GM21786 (cell line): ENCODE results near the gene CNTRL.
"Not testable (repeated sequence)": the region's sequence is repeated elsewhere in the genome, so short reads cannot be mapped to it uniquely, and the experiment has no call there.

Source experiments
- ATAC-seq: cut with Tn5 transposase; IDR thresholded peaks from one replicate; pipeline ENCODE4 v1.9.1; 2021; ENCODE audit not compliant: unreplicated experiment

CNTRL gene, protein sequence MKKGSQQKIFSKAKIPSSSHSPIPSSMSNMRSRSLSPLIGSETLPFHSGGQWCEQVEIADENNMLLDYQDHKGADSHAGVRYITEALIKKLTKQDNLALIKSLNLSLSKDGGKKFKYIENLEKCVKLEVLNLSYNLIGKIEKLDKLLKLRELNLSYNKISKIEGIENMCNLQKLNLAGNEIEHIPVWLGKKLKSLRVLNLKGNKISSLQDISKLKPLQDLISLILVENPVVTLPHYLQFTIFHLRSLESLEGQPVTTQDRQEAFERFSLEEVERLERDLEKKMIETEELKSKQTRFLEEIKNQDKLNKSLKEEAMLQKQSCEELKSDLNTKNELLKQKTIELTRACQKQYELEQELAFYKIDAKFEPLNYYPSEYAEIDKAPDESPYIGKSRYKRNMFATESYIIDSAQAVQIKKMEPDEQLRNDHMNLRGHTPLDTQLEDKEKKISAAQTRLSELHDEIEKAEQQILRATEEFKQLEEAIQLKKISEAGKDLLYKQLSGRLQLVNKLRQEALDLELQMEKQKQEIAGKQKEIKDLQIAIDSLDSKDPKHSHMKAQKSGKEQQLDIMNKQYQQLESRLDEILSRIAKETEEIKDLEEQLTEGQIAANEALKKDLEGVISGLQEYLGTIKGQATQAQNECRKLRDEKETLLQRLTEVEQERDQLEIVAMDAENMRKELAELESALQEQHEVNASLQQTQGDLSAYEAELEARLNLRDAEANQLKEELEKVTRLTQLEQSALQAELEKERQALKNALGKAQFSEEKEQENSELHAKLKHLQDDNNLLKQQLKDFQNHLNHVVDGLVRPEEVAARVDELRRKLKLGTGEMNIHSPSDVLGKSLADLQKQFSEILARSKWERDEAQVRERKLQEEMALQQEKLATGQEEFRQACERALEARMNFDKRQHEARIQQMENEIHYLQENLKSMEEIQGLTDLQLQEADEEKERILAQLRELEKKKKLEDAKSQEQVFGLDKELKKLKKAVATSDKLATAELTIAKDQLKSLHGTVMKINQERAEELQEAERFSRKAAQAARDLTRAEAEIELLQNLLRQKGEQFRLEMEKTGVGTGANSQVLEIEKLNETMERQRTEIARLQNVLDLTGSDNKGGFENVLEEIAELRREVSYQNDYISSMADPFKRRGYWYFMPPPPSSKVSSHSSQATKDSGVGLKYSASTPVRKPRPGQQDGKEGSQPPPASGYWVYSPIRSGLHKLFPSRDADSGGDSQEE (N-terminal part only)

GRCh38 chr9:121074370-121075250, at the start of gene CNTRL:
TSS of gene CNTRL (plus strand) at chr9:121074955. CDS start at chr9:121088327, 13,372 bp downstream.
- peak; percentile 70 for ATAC-seq

DNA sequence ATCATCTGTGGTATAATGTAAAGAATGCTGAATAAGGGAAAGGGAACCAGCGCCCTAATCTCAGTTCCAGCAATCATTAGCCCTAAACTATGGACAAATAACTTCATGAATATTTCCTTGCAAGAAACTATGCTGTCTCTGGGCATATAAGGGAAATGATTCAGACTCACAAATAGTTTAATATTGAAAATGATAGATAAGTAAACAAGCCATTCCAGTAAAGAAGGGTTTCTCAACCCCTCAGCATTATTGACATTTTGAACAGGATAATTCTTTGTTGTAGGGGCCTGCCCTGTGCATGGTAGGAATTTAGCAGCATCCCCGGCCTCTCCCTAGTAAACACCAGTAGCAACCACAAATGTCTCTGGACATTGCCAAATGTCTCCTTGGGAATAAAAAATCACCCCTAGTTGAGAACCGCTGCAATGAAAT, 48.5 kb upstream of the CNTRL start:
- ATAC-seq: no peak

- ATAC-seq: no peak
These were observed 48.0 kb upstream of the CNTRL start for GRCh38 chr9:121026768-121027167.

DNA sequence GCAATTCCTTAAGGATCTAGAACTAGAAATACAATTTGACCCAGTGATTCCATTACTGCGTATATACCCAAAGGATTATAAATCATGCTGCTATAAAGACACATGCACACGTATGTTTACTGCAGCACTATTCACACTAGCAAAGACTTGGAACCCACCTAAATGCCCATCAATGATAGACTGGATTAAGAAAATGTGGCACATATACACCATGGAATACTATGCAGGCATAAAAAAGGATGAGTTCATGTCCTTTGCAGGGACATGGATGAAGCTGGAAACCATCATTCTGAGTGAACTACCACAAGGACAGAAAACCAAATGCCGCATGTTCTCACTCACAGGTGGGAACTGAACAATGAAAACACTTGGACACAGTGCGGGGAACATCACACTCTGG, 46.5 kb upstream of the CNTRL start:
- ATAC-seq: not testable (repeated sequence)

- ATAC-seq: no peak
These were observed 45.3 kb upstream of the CNTRL start for GRCh38 chr9:121029469-121029868.

DNA sequence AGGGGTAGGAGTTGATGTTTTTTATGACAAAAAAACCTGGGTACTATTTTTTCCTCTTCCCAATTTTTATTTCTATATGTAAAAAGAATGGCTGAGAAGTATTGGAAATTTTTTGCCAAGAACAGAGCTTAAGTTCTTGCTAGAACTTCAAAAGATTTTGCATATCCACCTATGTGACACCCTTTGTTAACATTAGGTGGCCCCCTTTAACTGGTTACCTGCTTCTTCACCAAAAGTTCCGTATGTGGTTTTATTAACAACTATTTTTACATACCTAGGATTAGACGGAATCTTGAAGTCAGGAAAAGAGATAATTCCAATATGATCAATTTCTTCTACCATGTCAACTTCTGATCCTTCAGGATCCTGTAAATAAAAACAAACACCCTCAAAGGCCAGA, 40.2 kb upstream of the CNTRL start:
- ATAC-seq: no peak

DNA sequence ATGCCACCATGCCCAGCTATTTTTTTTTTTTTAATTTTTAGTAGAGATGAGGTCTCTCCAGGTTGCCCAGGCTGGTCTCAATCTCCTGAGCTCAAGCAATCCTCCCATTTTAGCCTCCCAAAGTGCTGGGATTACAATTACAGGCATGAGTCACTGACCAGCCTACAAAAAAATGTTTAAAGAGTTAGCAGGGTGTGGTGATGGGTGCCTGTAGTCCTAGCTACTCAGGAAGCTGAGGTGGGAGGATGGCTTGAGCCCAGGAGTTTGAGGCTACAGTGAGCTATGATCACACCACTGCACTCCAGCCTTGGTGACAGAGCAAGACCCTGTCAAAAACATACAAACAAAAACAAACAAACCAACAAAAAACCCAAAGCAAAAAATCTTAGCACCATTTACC, 39.0 kb upstream of the CNTRL start:
- not testable (repeated sequence) for ATAC-seq

DNA sequence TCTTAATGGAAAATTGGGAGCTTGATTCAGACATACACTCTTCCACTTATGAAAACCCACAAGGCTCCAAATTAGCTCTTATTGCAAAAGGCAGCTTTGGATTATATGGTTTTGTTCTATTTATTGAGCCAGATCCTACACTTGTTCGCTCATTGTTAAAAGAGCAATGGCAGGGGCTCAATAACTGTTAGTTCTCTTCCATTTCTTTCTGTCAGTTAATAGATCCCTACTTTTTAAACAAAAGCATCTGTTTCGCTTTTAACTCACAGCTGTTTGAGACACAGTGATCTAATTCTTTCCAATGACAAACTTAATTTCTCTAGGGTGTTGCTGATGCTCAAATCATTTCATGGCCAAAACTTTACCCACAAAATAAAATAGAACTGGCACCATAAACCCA, 36.4 kb upstream of the CNTRL start:
- ATAC-seq: no peak

- no peak for ATAC-seq
These were observed 36.0 kb upstream of the CNTRL start for GRCh38 chr9:121038804-121039203.

DNA sequence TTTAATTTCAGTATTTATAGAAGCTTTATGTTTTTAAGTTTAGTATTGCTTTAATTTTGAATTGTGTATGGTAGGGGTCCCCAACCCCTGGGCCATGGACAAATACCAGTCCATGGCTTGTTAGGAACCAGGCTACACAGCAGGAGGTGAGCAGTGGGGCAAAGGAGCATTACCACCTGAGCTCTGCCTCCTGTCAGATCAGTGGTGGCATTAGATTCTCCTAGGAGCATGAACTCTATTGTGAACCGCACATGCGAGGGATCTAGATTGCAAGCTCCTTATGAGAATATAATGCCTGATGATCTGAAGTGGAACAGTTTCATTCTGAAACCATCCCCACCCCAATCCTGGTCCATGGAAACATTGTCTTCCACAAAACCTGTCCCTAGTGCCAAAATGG, 26.6 kb upstream of the CNTRL start:
- ATAC-seq: no peak

GRCh38 chr9:121048618-121049017, 26.1 kb upstream of the CNTRL start:
- ATAC-seq: no peak

GRCh38 chr9:121050128-121050988, 24.4 kb upstream of the CNTRL start, which contains the start of gene C5:
TSS of gene C5 (minus strand) at chr9:121050275. CDS start at chr9:121050246, 29 bp downstream.
- no peak for ATAC-seq

DNA sequence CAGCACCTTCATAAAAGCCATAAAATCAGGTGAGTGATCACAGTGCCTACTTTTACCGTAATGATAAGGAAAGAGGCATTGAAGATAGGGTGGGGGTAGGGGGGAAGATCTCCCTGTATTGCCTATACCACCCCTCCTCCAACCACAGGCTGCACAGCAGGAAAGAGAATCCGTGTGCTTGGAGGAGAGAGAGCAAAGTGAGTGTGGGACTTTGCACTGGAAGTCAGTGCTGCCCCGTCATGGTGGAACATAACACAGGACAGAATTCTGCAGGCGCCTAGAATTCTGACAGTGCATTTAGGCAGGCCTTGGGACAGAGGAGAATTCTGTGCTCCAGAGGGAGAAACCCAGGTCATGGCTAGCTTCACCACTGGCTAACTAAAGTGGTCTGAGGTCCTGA, 21.2 kb upstream of the CNTRL start:
- ATAC-seq: no peak

GRCh38 chr9:121055642-121056143, 19.1 kb upstream of the CNTRL start:
- ATAC-seq: no peak

- ATAC-seq: no peak
These were observed 16.9 kb upstream of the CNTRL start for GRCh38 chr9:121057821-121058220.

DNA sequence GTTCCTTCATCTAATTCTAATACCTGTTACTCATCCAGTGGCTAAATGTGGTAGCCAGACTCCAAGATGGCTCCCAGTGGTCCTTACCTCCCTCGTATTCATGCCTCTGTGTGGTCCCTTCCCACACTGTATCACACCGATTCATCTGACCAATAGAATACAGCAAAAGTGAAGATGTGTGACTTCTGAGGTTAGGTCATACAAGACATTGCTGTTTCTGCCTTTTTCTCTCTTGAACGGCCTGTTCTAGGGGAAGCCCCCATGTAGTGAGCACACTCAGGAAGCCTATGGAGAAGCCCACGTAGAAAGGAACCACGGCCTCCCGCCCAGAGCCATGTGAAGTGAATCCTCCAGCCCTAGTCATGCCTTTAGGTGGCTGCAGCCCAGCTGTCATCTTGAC, 15.2 kb upstream of the CNTRL start:
- no peak for ATAC-seq

GRCh38 chr9:121059998-121060636, 14.6 kb upstream of the CNTRL start:
- ATAC-seq: no peak

DNA sequence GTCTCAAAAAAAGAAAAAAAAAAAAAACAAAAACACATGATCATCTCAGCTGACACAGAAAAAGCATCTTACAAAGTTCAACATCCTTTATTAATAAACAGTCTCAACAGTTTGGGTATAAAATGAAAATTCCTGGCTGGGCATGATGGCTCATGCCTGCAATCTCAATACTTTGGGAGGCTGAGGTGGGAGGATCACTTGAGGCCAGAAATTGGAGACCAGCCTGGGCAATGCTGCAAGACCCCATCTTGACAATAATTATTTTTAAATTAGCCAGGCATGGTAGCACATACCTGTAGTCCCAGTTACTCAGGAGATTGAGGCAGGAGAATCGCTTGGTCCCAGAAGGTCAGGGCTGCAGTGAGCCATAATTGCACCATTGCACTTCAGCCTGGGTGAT, 7.9 kb upstream of the CNTRL start:
- no peak for ATAC-seq

DNA sequence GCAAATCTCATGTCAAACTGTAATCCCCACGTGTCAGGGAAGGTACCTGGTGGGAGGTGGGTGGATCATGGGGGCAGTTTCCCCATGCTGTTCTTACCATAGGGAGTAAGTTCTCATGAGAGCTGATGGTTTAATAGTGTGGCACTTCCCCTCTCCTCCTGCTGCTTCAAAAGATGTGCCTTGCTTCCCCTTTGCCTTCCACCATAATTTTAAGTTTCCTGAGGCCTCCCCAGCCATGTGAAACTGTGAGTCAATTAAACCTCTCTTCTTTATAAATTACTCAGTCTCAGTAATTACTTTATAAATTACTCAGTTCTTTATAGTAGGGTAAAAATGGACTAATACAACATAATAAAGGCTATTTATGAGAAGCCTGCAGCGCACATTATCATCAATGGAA, 7.1 kb upstream of the CNTRL start:
- ATAC-seq: no peak
